SK-N-SH (cell line): Measurements from ENCODE around the gene OSBPL6. TPM values are rescaled to one million over a fixed set of nuclear protein-coding genes. Genes with fewer than 3 reads are reported as not detected.

Experiments used
- CTCF ChIA-PET: fragments of 300-600, 350-600 bp; formaldehyde crosslinking; extraction: SDS; loops from one replicate; lab custom pipeline; 2021; lab: Yijun Ruan, JAX
- POLR2A ChIA-PET: fragments of 350-600 bp; sonication (Branson Sonifier 250); formaldehyde crosslinking; extraction: SDS; loops from one replicate; lab custom pipeline; 2020; ENCODE audit warnings: antibody characterized with exemption, inconsistent platforms; lab: Yijun Ruan, JAX
- DNase-seq: peaks from one replicate; pipeline ENCODE4 v3.0.0; 2012
- H2AFZ ChIP-seq: fragments of 200-600 bp; sonication (generic); 2 replicates; pipeline ENCODE4 v1.8.1; 2016; ENCODE audit warnings: antibody characterized with exemption, mild to moderate bottlenecking, low read depth
- H3F3A ChIP-seq: fragments of 200-600 bp; sonication (generic); replicated peaks from 2 replicates; pipeline ENCODE3; 2016; ENCODE audit warnings: antibody characterized with exemption, mild to moderate bottlenecking; ENCODE audit not compliant: insufficient read depth
- H3K27ac ChIP-seq, 2 experiments: fragments of 200-500 bp in 1 of 2; fragments of 200-600 bp in 1 of 2; sonication (Bioruptor generic) in 1 of 2; sonication (generic), shearing (Covaris generic) in 1 of 2; 2 replicates each; pipeline versions ENCODE4 v1.5.1 to v1.6.1; 2014 to 2016; ENCODE audit warnings: low read depth in 2 of 2, inconsistent platforms in 1 of 2, low read length in 1 of 2, mild to moderate bottlenecking in 1 of 2, mixed read lengths in 1 of 2
- H3K27me3 ChIP-seq: fragments of 200-600 bp; sonication (generic), shearing (Covaris generic); 2 replicates; pipeline ENCODE4 v1.6.1; 2016; ENCODE audit warnings: mixed run types; ENCODE audit not compliant: insufficient read depth
- H3K36me3 ChIP-seq, 2 experiments: fragments of 200-500 bp in 1 of 2; fragments of 200-600 bp in 1 of 2; sonication (Bioruptor generic) in 1 of 2; sonication (generic) in 1 of 2; replicated peaks in 1 of 2; 2 replicates each; pipeline versions ENCODE3 to v1.5.1; 2014 to 2016; ENCODE audit warnings: low read length in 1 of 2, mild to moderate bottlenecking in 1 of 2; ENCODE audit not compliant: insufficient read depth in 2 of 2, control insufficient read depth in 1 of 2
- H3K4me1 ChIP-seq, 2 experiments: fragments of 200-500 bp in 1 of 2; fragments of 200-600 bp in 1 of 2; sonication (Bioruptor generic) in 1 of 2; sonication (generic), shearing (Covaris generic) in 1 of 2; 2 replicates each; pipeline versions ENCODE4 v1.5.1 to v1.6.1; 2014 to 2016; ENCODE audit warnings: low read depth in 1 of 2, low read length in 1 of 2, mixed run types in 1 of 2; ENCODE audit not compliant: insufficient read depth in 2 of 2, control insufficient read depth in 1 of 2
- H3K4me2 ChIP-seq: fragments of 200-600 bp; sonication (generic), shearing (Covaris generic); 2 replicates; pipeline ENCODE4 v1.6.1; 2017; ENCODE audit warnings: mixed run types
- H3K4me3 ChIP-seq, 2 experiments: fragments of 200-500 bp in 1 of 2; fragments of 200-600 bp in 1 of 2; sonication (Bioruptor generic) in 1 of 2; sonication (generic), shearing (Covaris generic) in 1 of 2; 2 replicates each; pipeline versions ENCODE4 v1.5.1 to v1.8.1; 2014 to 2016; ENCODE audit warnings: low read depth in 2 of 2, inconsistent platforms in 1 of 2, low read length in 1 of 2, mild to moderate bottlenecking in 1 of 2, mixed read lengths in 1 of 2, moderate library complexity in 1 of 2
- H3K79me2 ChIP-seq: fragments of 200-600 bp; sonication (generic); 2 replicates; pipeline ENCODE4 v1.8.1; 2017; ENCODE audit warnings: mild to moderate bottlenecking; ENCODE audit not compliant: insufficient read depth
- H3K9ac ChIP-seq: fragments of 200-600 bp; sonication (generic); 2 replicates; pipeline ENCODE4 v1.6.1; 2017; ENCODE audit warnings: mixed run types
- H3K9me2 ChIP-seq: fragments of 200-600 bp; sonication (generic); 2 replicates; pipeline ENCODE4 v1.6.1; 2017; ENCODE audit warnings: mixed run types
- H3K9me3 ChIP-seq: fragments of 200-600 bp; sonication (generic); 2 replicates; pipeline ENCODE4 v1.6.1; 2017; ENCODE audit warnings: mixed run types, mild to moderate bottlenecking, moderate library complexity
- H4K20me1 ChIP-seq: fragments of 200-600 bp; sonication (generic); 2 replicates; pipeline ENCODE4 v1.6.1; 2017; ENCODE audit warnings: mild to moderate bottlenecking, mixed run types; ENCODE audit not compliant: insufficient read depth
- EZH2phosphoT487 ChIP-seq: fragments of 200-600 bp; sonication (generic); IDR thresholded peaks from 2 replicates; pipeline ENCODE4 v1.6.1; 2017; ENCODE audit warnings: low read depth, mixed run types, mild to moderate bottlenecking, antibody characterized with exemption, moderate library complexity, borderline replicate concordance
- FOSL2 ChIP-seq: IDR thresholded peaks from 2 replicates; pipeline ENCODE4 v1.4.0; 2012; ENCODE audit warnings: low read depth, mild to moderate bottlenecking, moderate library complexity, borderline replicate concordance
- NFIC ChIP-seq: IDR thresholded peaks from 2 replicates; pipeline ENCODE4 v1.4.0; 2012; ENCODE audit warnings: borderline replicate concordance
- POLR2AphosphoS5 ChIP-seq: IDR thresholded peaks from 2 replicates; pipeline ENCODE4 v1.6.1; 2012; ENCODE audit warnings: low read depth, low read length
- RAD21 ChIP-seq: IDR thresholded peaks from 2 replicates; pipeline ENCODE4 v1.6.1; 2012; ENCODE audit warnings: mild to moderate bottlenecking, low read length
- RFX5 ChIP-seq: IDR thresholded peaks from 2 replicates; pipeline ENCODE4 v1.6.1; 2012; ENCODE audit warnings: mild to moderate bottlenecking, improper control_type of control experiment, low read length
- RXRA ChIP-seq: IDR thresholded peaks from 2 replicates; pipeline ENCODE4 v1.4.0; 2012; ENCODE audit warnings: low read depth, mild to moderate bottlenecking, borderline replicate concordance
- WGBS: methylation state at CpG from one replicate; pipeline ENCODE4 v1.1.6; 2017; ENCODE audit warnings: low lambda C conversion rate; 5-methylcytosine and 5-hydroxymethylcytosine counted together
- polyA plus RNA-seq, 3 experiments: library from polyadenylated mRNA; depleted of rRNA; stranded (reverse); fragments of >200 nt; gene quantifications; 2 replicates each; pipeline ENCODE4 v1.2.3, GENCODE V29; 2012
- TF ChIP-seq, protein P1 (sequence below): IDR thresholded peaks from 2 replicates; pipeline ENCODE4 v1.4.0; 2012; ENCODE audit warnings: low read depth, borderline replicate concordance
- TF ChIP-seq, protein P2 (sequence below): fragments of 200-600 bp; sonication (generic); IDR thresholded peaks from 2 replicates; pipeline ENCODE4 v1.6.1; 2017; ENCODE audit warnings: antibody characterized with exemption, mild to moderate bottlenecking, moderate library complexity

OSBPL6 gene
- polyA plus RNA-seq, 1 of the 3 experiments (the other 2 are of a cell fraction) = 2.7 TPM

DNA sequence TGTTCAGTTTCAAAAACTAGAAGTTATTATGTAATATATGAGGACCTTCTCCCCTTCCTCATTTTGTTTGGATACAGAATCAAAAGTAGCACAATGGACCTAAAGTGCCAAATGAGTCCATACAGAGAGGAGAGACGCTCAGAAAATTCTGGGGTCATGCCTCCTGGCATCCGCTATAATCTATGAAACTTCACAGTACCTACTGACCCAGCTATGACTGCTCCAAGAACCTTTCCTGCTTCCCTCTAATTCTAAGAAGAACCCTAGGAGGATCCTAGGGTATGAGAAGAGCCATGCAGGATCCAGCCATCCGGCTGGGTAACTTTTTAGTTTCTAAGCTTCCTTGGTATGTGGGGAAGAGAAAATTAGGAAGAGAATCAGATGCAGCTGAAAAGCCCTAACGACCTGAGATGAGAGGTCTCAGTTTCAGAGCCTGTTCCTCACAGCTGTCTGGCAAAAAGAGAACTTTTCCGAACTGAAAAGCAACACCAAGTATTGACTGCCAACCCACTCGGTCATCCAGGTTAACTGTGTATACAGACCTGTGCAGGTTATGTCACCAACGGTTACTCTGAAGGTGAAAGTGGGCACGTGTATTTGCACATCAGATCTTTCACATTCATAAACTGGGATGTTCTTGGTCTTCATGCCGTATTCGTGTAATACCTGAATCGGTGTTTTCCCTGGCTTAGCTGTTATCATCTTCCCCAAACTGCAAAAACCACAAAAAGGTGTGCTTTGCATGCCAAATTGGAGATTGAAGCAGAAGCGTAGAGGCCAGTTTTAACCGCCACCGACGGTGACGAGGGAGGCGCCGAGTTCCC lies 255.6 kb downstream of the OSBPL6 start (continued):
- TF ChIP-seq, protein P1, sequence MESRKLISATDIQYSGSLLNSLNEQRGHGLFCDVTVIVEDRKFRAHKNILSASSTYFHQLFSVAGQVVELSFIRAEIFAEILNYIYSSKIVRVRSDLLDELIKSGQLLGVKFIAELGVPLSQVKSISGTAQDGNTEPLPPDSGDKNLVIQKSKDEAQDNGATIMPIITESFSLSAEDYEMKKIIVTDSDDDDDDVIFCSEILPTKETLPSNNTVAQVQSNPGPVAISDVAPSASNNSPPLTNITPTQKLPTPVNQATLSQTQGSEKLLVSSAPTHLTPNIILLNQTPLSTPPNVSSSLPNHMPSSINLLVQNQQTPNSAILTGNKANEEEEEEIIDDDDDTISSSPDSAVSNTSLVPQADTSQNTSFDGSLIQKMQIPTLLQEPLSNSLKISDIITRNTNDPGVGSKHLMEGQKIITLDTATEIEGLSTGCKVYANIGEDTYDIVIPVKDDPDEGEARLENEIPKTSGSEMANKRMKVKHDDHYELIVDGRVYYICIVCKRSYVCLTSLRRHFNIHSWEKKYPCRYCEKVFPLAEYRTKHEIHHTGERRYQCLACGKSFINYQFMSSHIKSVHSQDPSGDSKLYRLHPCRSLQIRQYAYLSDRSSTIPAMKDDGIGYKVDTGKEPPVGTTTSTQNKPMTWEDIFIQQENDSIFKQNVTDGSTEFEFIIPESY = no peak
- TF ChIP-seq RAD21 (no peak), RFX5 (no peak)

DNA sequence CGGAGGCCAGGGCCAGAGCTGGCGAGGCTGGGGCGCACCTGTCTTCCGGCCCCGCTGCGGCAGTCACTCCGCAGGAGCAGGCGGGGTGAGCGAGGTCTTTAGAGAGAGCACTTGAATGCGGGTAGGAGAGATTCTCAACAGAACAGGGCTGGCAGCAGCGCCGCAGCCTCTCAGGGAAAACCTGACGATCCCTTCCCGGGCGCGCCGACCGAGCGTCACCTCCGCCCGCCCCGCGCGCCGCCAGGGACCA lies 256.1 kb downstream of the OSBPL6 start:
- peaks cover 4% of the 10 kb centered on the region for H3F3A ChIP-seq
- DNase-seq = no peak
- peak overlapping the region; percentile 96 for H3K9ac ChIP-seq
- H3K9me3 ChIP-seq = no peaks in the 10 kb centered on the region
- peak overlapping the region; percentile 97 to 100 for H3K4me3 ChIP-seq
- no peaks in the 10 kb centered on the region for H3K27me3 ChIP-seq
- H3K4me2 ChIP-seq = peak overlapping the region; percentile 99
- peak overlapping the region; percentile 64 for H2AFZ ChIP-seq
- peak overlapping the region; percentile 91 to 98; a peak in 3 of 4 replicates for H3K27ac ChIP-seq
- POLR2A ChIA-PET = interaction anchor here (0.9 to 1.8 kb wide), 8 partner anchors 9 to 73 kb away, joined by 3 to 22 read pairs (median 8); no protein-coding TSS in a partner anchor
- TF ChIP-seq RXRA = no peak
- TF ChIP-seq, protein P1 = no peak
- no peak for TF ChIP-seq FOSL2
- TF ChIP-seq NFIC = no peak
- TF ChIP-seq RAD21 = no peak
- no peak for TF ChIP-seq RFX5
- TF ChIP-seq EZH2phosphoT487 = no peak
- TF ChIP-seq, protein P2, sequence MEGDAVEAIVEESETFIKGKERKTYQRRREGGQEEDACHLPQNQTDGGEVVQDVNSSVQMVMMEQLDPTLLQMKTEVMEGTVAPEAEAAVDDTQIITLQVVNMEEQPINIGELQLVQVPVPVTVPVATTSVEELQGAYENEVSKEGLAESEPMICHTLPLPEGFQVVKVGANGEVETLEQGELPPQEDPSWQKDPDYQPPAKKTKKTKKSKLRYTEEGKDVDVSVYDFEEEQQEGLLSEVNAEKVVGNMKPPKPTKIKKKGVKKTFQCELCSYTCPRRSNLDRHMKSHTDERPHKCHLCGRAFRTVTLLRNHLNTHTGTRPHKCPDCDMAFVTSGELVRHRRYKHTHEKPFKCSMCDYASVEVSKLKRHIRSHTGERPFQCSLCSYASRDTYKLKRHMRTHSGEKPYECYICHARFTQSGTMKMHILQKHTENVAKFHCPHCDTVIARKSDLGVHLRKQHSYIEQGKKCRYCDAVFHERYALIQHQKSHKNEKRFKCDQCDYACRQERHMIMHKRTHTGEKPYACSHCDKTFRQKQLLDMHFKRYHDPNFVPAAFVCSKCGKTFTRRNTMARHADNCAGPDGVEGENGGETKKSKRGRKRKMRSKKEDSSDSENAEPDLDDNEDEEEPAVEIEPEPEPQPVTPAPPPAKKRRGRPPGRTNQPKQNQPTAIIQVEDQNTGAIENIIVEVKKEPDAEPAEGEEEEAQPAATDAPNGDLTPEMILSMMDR = no peak
- no peak for TF ChIP-seq POLR2AphosphoS5
- peaks cover 0 to 22% of the 10 kb centered on the region in 2 experiments; a peak in 2 of 4 replicates for H3K4me1 ChIP-seq
- 0% methylated on average over 1 of the region's 25 CpGs for WGBS
- peaks cover 48% of the 10 kb centered on the region for H3K79me2 ChIP-seq
- no peaks in the 10 kb centered on the region for H3K9me2 ChIP-seq
- H3K36me3 ChIP-seq = peaks cover 18 to 27% of the 10 kb centered on the region in 2 experiments
- CTCF ChIA-PET = interaction anchor here (1.0 to 4.0 kb wide), 2 partner anchors 29 to 36 kb away, joined by 3 to 22 read pairs; no protein-coding TSS in a partner anchor
- peaks cover 21% of the 10 kb centered on the region for H4K20me1 ChIP-seq
